HG03139 (cell line): ENCODE measurements around the gene ADCK2.
A peak's percentile ranks its signal among the peaks of the same experiment; 100 is the strongest.
"Not testable (repeated sequence)": the region's sequence is repeated elsewhere in the genome, so short reads cannot be mapped to it uniquely, and the experiment has no call there.

Experiments used
- ATAC-seq: cut with Tn5 transposase; IDR thresholded peaks from one replicate; pipeline ENCODE4 v1.9.1; 2021; ENCODE audit not compliant: unreplicated experiment

ADCK2 gene

GRCh38 chr7:140693849-140694248 is 21.1 kb downstream of the ADCK2 start:
- not testable (repeated sequence) for ATAC-seq

- no peak for ATAC-seq
Observed at GRCh38 chr7:140694592-140694991, 21.8 kb downstream of the ADCK2 start.

- ATAC-seq, result no peak
Observed at GRCh38 chr7:140695381-140695780, 22.6 kb downstream of the ADCK2 start.

- peak; percentile 90 for ATAC-seq
Observed at GRCh38 chr7:140696024-140696679, 23.4 kb downstream of the ADCK2 start.

GRCh38 chr7:140696680-140697446 is 24.1 kb downstream of the ADCK2 start, which contains the start of gene NDUFB2:
NDUFB2 (plus strand) TSS chr7:140696708; CDS start chr7:140696745, 37 bp downstream.
- peak; percentile 78 for ATAC-seq

- ATAC-seq, result no peak
Observed at GRCh38 chr7:140697447-140698143, 24.9 kb downstream of the ADCK2 start.

- no peak for ATAC-seq
Observed at GRCh38 chr7:140698477-140698876, 25.7 kb downstream of the ADCK2 start.

- ATAC-seq, result no peak
Observed at GRCh38 chr7:140702774-140703173, 30.0 kb downstream of the ADCK2 start.

GRCh38 chr7:140704205-140704604 is 31.5 kb downstream of the ADCK2 start:
- no peak for ATAC-seq

- no peak for ATAC-seq
Observed at GRCh38 chr7:140707132-140707531, 34.4 kb downstream of the ADCK2 start.

- not testable (repeated sequence) for ATAC-seq
Observed at GRCh38 chr7:140708764-140709163, 36.0 kb downstream of the ADCK2 start.

GRCh38 chr7:140712392-140712791 is 39.6 kb downstream of the ADCK2 start:
- ATAC-seq, result not testable (repeated sequence)

GRCh38 chr7:140714331-140715040 is 41.7 kb downstream of the ADCK2 start:
- ATAC-seq, result no peak

- no peak for ATAC-seq
Observed at GRCh38 chr7:140719721-140720120, 47.0 kb downstream of the ADCK2 start.

- no peak for ATAC-seq
Observed at GRCh38 chr7:140722254-140722653, 49.5 kb downstream of the ADCK2 start.

GRCh38 chr7:140723006-140723405 is 50.3 kb downstream of the ADCK2 start:
- ATAC-seq, result no peak

- no peak for ATAC-seq
Observed at GRCh38 chr7:140723574-140723973, 50.8 kb downstream of the ADCK2 start.

GRCh38 chr7:140724706-140725105 is 52.0 kb downstream of the ADCK2 start:
- ATAC-seq, result no peak

GRCh38 chr7:140726281-140726680 is 53.5 kb downstream of the ADCK2 start:
- ATAC-seq, result no peak

- ATAC-seq, result no peak
Observed at GRCh38 chr7:140732416-140732815, 59.7 kb downstream of the ADCK2 start.

- no peak for ATAC-seq
Observed at GRCh38 chr7:140734096-140734495, 61.4 kb downstream of the ADCK2 start.
